SK-N-SH (cell line): ENCODE results near the gene TRIM47. TPM values are rescaled to one million over a fixed set of nuclear protein-coding genes. Genes with fewer than 3 reads are reported as not detected.

ENCODE experiments used
- CTCF ChIA-PET: fragments of 300-600, 350-600 bp; formaldehyde crosslinking; extraction: SDS; loops from one replicate; lab custom pipeline; 2021; lab: Yijun Ruan, JAX
- POLR2A ChIA-PET: fragments of 350-600 bp; sonication (Branson Sonifier 250); formaldehyde crosslinking; extraction: SDS; loops from one replicate; lab custom pipeline; 2020; ENCODE audit warnings: antibody characterized with exemption, inconsistent platforms; lab: Yijun Ruan, JAX
- DNase-seq: peaks from one replicate; pipeline ENCODE4 v3.0.0; 2012
- H2AFZ ChIP-seq: fragments of 200-600 bp; sonication (generic); 2 replicates; pipeline ENCODE4 v1.8.1; 2016; ENCODE audit warnings: antibody characterized with exemption, mild to moderate bottlenecking, low read depth
- H3F3A ChIP-seq: fragments of 200-600 bp; sonication (generic); replicated peaks from 2 replicates; pipeline ENCODE3; 2016; ENCODE audit warnings: antibody characterized with exemption, mild to moderate bottlenecking; ENCODE audit not compliant: insufficient read depth
- H3K27ac ChIP-seq, 2 experiments: fragments of 200-500 bp in 1 of 2; fragments of 200-600 bp in 1 of 2; sonication (Bioruptor generic) in 1 of 2; sonication (generic), shearing (Covaris generic) in 1 of 2; 2 replicates each; pipeline versions ENCODE4 v1.5.1 to v1.6.1; 2014 to 2016; ENCODE audit warnings: low read depth in 2 of 2, inconsistent platforms in 1 of 2, low read length in 1 of 2, mild to moderate bottlenecking in 1 of 2, mixed read lengths in 1 of 2
- H3K27me3 ChIP-seq: fragments of 200-600 bp; sonication (generic), shearing (Covaris generic); 2 replicates; pipeline ENCODE4 v1.6.1; 2016; ENCODE audit warnings: mixed run types; ENCODE audit not compliant: insufficient read depth
- H3K36me3 ChIP-seq, 2 experiments: fragments of 200-500 bp in 1 of 2; fragments of 200-600 bp in 1 of 2; sonication (Bioruptor generic) in 1 of 2; sonication (generic) in 1 of 2; replicated peaks in 1 of 2; 2 replicates each; pipeline versions ENCODE3 to v1.5.1; 2014 to 2016; ENCODE audit warnings: low read length in 1 of 2, mild to moderate bottlenecking in 1 of 2; ENCODE audit not compliant: insufficient read depth in 2 of 2, control insufficient read depth in 1 of 2
- H3K4me1 ChIP-seq, 2 experiments: fragments of 200-500 bp in 1 of 2; fragments of 200-600 bp in 1 of 2; sonication (Bioruptor generic) in 1 of 2; sonication (generic), shearing (Covaris generic) in 1 of 2; 2 replicates each; pipeline versions ENCODE4 v1.5.1 to v1.6.1; 2014 to 2016; ENCODE audit warnings: low read depth in 1 of 2, low read length in 1 of 2, mixed run types in 1 of 2; ENCODE audit not compliant: insufficient read depth in 2 of 2, control insufficient read depth in 1 of 2
- H3K4me2 ChIP-seq: fragments of 200-600 bp; sonication (generic), shearing (Covaris generic); 2 replicates; pipeline ENCODE4 v1.6.1; 2017; ENCODE audit warnings: mixed run types
- H3K4me3 ChIP-seq, 2 experiments: fragments of 200-500 bp in 1 of 2; fragments of 200-600 bp in 1 of 2; sonication (Bioruptor generic) in 1 of 2; sonication (generic), shearing (Covaris generic) in 1 of 2; 2 replicates each; pipeline versions ENCODE4 v1.5.1 to v1.8.1; 2014 to 2016; ENCODE audit warnings: low read depth in 2 of 2, inconsistent platforms in 1 of 2, low read length in 1 of 2, mild to moderate bottlenecking in 1 of 2, mixed read lengths in 1 of 2, moderate library complexity in 1 of 2
- H3K79me2 ChIP-seq: fragments of 200-600 bp; sonication (generic); 2 replicates; pipeline ENCODE4 v1.8.1; 2017; ENCODE audit warnings: mild to moderate bottlenecking; ENCODE audit not compliant: insufficient read depth
- H3K9ac ChIP-seq: fragments of 200-600 bp; sonication (generic); 2 replicates; pipeline ENCODE4 v1.6.1; 2017; ENCODE audit warnings: mixed run types
- H3K9me2 ChIP-seq: fragments of 200-600 bp; sonication (generic); 2 replicates; pipeline ENCODE4 v1.6.1; 2017; ENCODE audit warnings: mixed run types
- H3K9me3 ChIP-seq: fragments of 200-600 bp; sonication (generic); 2 replicates; pipeline ENCODE4 v1.6.1; 2017; ENCODE audit warnings: mixed run types, mild to moderate bottlenecking, moderate library complexity
- H4K20me1 ChIP-seq: fragments of 200-600 bp; sonication (generic); 2 replicates; pipeline ENCODE4 v1.6.1; 2017; ENCODE audit warnings: mild to moderate bottlenecking, mixed run types; ENCODE audit not compliant: insufficient read depth
- ELF1 ChIP-seq: IDR thresholded peaks from 2 replicates; pipeline ENCODE4 v1.4.0; 2012
- EP300 ChIP-seq, 2 experiments: IDR thresholded peaks; 2 replicates each; pipeline versions ENCODE4 v1.4.0 to v1.6.1; 2012; ENCODE audit warnings: borderline replicate concordance in 1 of 2, low read depth in 1 of 2, low read length in 1 of 2
- FOXM1 ChIP-seq: IDR thresholded peaks from 2 replicates; pipeline ENCODE4 v1.4.0; 2012; ENCODE audit warnings: low read depth, mild to moderate bottlenecking
- GABPA ChIP-seq: IDR thresholded peaks from 2 replicates; pipeline ENCODE4 v1.4.0; 2012; ENCODE audit warnings: low read depth, mild to moderate bottlenecking
- GATA2 ChIP-seq: sonication (generic); formaldehyde crosslinking; IDR thresholded peaks from 2 replicates; pipeline ENCODE4 v1.5.0; 2020; ENCODE audit warnings: mild to moderate bottlenecking, missing genetic modification reagents
- NFIC ChIP-seq: IDR thresholded peaks from 2 replicates; pipeline ENCODE4 v1.4.0; 2012; ENCODE audit warnings: borderline replicate concordance
- RAD21 ChIP-seq: IDR thresholded peaks from 2 replicates; pipeline ENCODE4 v1.6.1; 2012; ENCODE audit warnings: mild to moderate bottlenecking, low read length
- REST ChIP-seq: IDR thresholded peaks from 2 replicates; pipeline ENCODE4 v1.6.1; 2012; ENCODE audit warnings: mild to moderate bottlenecking, low read depth, low read length, moderate library complexity
- TEAD4 ChIP-seq: IDR thresholded peaks from 2 replicates; pipeline ENCODE4 v1.4.0; 2012; ENCODE audit warnings: mild to moderate bottlenecking, borderline replicate concordance; ENCODE audit not compliant: insufficient read depth
- WGBS: methylation state at CpG from one replicate; pipeline ENCODE4 v1.1.6; 2017; ENCODE audit warnings: low lambda C conversion rate; 5-methylcytosine and 5-hydroxymethylcytosine counted together
- polyA plus RNA-seq, 3 experiments: library from polyadenylated mRNA; depleted of rRNA; stranded (reverse); fragments of >200 nt; gene quantifications; 2 replicates each; pipeline ENCODE4 v1.2.3, GENCODE V29; 2012

TRIM47 gene
- polyA plus RNA-seq, 1 of the 3 experiments (the other 2 are of a cell fraction): 5.1 TPM

DNA sequence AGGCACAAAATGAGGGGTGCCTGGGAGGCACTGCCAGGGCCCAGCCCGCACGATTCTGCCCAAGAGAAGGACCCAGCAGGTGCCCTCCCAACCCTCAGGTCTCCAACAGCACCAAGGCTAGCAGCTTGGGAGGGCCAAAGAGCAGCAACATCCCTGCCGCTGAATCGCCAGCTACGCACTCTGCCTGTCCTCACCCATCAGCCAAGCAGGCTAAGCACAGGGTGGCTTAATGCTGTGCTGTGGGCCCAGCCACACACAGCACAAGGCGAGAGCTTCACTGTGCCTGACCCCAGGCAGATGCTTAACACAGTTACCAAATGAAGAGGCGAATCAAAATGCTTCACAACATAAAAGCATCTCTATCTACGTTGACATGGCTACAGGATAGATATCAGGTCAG lies 36.9 kb upstream of the TRIM47 start:
- Histone ChIP-seq H3F3A (no peaks in the 10 kb centered on the region), H3K4me3 (no peak overlapping the region), H3K9ac (no peak overlapping the region), H3K27ac (no peak overlapping the region), H2AFZ (no peak overlapping the region), H3K9me2 (no peaks in the 10 kb centered on the region), H3K9me3 (no peaks in the 10 kb centered on the region), H3K4me2 (no peak overlapping the region), H3K27me3 (no peaks in the 10 kb centered on the region), H3K36me3 (peaks cover 4 to 8% of the 10 kb centered on the region in 2 experiments), H4K20me1 (no peaks in the 10 kb centered on the region), H3K4me1 (peaks cover 0 to 5% of the 10 kb centered on the region in 2 experiments; a peak in 1 of 4 replicates), H3K79me2 (no peaks in the 10 kb centered on the region)
- WGBS: 84% methylated on average over 8 of the region's 8 CpGs
- no peak for DNase-seq
- TF ChIP-seq GATA2 (CRISPR knock-in tag) (no peak), GABPA (no peak)
- CTCF ChIA-PET: interaction anchor here (0.6 to 5.3 kb wide), 7 partner anchors 10 to 115 kb away, joined by 3 to 28 read pairs (median 3); partner anchors contain the start of genes CDK3 and MRPL38
- POLR2A ChIA-PET: interaction anchor here (1.3 kb wide), 1 partner anchor 10 kb away, joined by 5 read pairs; no protein-coding TSS in a partner anchor

DNA sequence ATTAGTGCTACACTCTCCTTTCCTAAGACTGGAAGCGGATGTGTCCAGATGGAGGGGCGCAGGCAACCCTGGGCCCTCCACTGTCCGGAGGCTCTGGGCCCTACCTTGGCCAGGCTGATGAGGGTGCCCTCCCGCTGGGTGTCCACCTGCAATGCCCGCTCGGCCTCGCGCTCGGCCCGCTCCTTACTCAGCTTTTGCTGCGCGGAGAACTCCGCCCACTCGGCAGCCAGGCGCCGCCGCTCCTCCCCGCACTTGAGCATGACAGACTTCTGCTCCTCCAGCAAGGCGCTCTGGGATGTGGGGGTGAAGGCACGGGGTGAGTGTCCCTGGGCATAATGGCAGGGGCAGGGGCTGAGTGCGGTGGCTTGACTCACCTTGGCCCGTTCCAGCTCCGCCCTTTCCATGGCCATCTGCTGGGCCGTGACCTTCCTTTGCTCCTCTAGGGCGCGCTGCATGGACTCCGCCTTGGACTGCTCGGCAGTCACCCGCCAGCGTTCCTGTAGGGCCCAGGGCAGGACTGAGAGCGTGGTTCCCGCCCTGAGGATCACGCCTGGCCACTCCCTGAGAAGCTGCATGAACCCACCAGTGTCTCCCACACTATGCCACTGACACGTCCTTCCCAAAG lies 36.4 kb upstream of the TRIM47 start:
- Histone ChIP-seq H3K9me3 (no peaks in the 10 kb centered on the region), H3K36me3 (peaks cover 4 to 8% of the 10 kb centered on the region in 2 experiments), H3F3A (no peaks in the 10 kb centered on the region), H3K79me2 (no peaks in the 10 kb centered on the region), H2AFZ (no peak overlapping the region), H3K4me1 (peaks cover 0 to 10% of the 10 kb centered on the region in 2 experiments; a peak in 1 of 4 replicates), H3K4me2 (no peak overlapping the region), H4K20me1 (no peaks in the 10 kb centered on the region), H3K4me3 (no peak overlapping the region), H3K27me3 (no peaks in the 10 kb centered on the region), H3K27ac (no peak overlapping the region), H3K9ac (no peak overlapping the region), H3K9me2 (no peaks in the 10 kb centered on the region)
- ChIA-PET POLR2A (no interaction called here), CTCF (interaction anchor here (0.6 to 5.3 kb wide), 7 partner anchors 10 to 116 kb away, joined by 3 to 28 read pairs (median 4); partner anchors contain the start of genes CDK3 and MRPL38)
- WGBS: 96% methylated on average over 31 of the region's 34 CpGs
- no peak for TF ChIP-seq RAD21
- TF ChIP-seq TEAD4: no peak
- no peak for TF ChIP-seq EP300 (IDR thresholded peaks at IDR 0.05; ENCODE audit: borderline replicate concordance in 1 of 2, low read depth in 1 of 2, low read length in 1 of 2)
- no peak for TF ChIP-seq ELF1
- no peak for TF ChIP-seq REST
- no peak for TF ChIP-seq NFIC
- no peak for TF ChIP-seq FOXM1
- no peak for DNase-seq
